Dermis microvascular lymphatic vessel endothelial cell (primary cell): ENCODE measurements around the gene P3R3URF. TPM values are rescaled to one million over a fixed set of nuclear protein-coding genes. Genes with fewer than 3 reads are reported as not detected.
"Not testable (repeated sequence)": the region's sequence is repeated elsewhere in the genome, so short reads cannot be mapped to it uniquely, and the experiment has no call there.

Experiments used
- DNase-seq, 2 donors: peaks; one replicate each; pipeline versions ENCODE4 v3.0.0 to v3.0.0-alpha.2; 2010; ENCODE audit warnings: low read depth in 2 of 2
- total RNA-seq: library from RNA; depleted of rRNA; stranded (reverse); fragments of >200 nt; gene quantifications from 2 replicates; pipeline ENCODE4 v1.2.1, GENCODE V29; 2014

Gene P3R3URF
- total RNA-seq = not detected in 2 replicates

DNA sequence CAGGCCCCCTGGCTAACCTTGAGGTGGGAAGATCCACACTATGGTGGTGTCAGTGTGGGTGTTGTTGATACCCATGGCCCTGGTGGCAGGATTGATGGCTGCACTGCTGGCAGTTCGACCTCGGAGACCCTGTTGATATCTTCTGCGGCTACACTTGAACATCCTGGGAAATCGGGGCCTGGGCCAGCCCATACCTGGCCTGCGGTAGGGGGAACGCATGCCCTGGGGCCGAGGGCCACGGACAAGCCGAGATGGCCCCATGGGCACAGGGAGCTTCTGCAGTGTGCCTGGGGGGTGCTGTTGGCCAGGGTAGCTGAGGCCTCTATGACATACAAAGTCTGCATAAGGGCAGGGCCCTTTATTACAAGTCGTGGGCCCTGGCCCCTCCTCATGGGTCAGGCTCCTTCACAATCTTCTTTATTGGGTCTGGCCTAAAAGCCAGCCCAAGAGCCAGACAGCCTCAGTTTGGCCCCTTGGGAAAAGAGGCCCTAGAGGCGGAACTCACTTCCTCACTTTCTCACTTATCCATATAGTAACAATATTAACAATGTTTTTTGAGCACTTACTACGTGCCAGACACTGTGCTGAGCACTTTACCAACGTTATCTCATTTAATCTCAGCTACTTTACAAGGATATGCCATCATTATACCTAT, at the start of gene P3R3URF:
Gene P3R3URF, minus strand, starts transcription at position 278 of the 655 bp plus-strand sequence. Its CDS starts 17 bp downstream, at position 261.
- no peak for DNase-seq

DNA sequence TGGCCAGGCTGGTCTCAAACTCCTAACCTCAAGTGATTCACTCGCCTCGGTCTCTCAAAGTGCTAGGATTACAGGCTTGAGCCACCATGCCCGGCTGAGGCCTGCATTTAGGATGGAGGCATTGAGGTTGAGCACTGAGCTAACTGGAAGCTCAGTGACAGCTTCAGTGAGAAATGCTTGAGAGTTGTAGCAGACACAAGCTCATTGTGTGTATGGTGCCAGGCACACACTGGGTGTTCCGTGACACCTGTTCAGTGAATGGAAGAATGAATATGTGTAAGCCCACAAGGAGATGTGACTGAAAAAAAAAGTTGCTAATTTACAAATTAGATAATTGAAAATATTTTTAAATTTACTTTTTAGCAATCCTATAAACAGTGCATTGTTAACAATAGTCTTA, 48.7 kb upstream of the P3R3URF start:
- no peak for DNase-seq

DNA sequence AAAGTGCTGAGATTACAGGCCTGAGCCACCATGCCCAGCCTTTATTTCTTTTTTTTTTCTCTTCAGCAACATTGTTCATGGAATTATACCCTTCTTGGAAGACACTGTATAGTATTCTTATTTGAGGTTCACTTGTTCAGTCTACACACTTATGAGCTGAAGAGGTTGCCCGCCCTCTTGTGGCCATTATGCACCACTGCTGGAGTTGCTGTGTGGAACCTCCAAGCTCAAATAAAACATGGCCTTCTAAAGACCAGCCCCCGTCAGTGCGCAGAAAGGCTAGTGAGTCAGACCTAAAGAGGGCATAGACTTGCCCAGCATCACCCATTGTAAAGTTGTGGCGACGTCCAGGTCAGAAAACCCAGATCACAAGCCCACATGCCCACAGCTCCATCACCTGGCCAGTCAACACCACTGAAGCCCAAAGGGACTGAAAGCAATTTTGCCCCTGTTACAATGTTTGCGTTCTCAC, 47.2 kb upstream of the P3R3URF start:
- DNase-seq = peak; percentile 68 to 90

DNA sequence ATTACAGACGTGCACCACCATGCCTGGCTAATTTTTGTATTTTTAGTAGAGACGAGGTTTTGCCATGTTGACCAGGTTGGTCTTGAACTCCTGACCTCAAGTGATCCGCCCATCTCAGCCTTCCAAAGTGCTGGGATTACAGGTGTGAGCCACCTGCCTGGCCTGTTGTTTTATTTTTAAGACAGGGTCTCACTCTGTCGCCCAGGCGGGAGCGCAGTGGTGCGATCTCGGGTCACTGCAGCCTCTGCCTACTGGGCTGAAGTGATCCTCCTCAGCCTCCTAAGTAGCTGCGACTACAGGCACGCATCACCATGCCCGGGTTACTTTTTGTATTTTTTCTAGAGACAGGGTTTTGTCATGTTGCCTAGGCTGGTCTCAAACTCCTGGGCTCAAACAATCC, 46.8 kb upstream of the P3R3URF start:
- not testable (repeated sequence) for DNase-seq

GRCh38 chr1:46221749-46222148, 45.5 kb upstream of the P3R3URF start:
- no peak for DNase-seq

DNA sequence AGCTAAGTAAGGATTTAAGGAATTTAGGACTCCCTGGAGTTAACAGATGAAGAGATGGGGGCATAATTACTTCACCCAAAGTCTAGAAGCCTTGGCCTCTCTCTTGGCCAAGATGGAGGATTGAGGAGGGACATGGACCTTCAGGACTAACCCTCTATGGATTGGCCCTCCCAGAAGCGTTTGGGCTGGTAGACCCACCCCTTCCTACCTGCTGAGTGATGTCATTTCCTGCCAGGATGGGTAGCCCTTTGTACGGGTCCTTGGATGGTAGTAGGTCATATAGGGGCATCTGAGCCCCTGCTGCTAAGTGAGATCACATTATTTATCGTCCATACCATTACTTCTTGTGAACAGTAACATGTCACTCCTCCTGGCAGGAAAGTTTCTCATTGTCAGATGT, 44.5 kb upstream of the P3R3URF start:
- DNase-seq = no peak

DNA sequence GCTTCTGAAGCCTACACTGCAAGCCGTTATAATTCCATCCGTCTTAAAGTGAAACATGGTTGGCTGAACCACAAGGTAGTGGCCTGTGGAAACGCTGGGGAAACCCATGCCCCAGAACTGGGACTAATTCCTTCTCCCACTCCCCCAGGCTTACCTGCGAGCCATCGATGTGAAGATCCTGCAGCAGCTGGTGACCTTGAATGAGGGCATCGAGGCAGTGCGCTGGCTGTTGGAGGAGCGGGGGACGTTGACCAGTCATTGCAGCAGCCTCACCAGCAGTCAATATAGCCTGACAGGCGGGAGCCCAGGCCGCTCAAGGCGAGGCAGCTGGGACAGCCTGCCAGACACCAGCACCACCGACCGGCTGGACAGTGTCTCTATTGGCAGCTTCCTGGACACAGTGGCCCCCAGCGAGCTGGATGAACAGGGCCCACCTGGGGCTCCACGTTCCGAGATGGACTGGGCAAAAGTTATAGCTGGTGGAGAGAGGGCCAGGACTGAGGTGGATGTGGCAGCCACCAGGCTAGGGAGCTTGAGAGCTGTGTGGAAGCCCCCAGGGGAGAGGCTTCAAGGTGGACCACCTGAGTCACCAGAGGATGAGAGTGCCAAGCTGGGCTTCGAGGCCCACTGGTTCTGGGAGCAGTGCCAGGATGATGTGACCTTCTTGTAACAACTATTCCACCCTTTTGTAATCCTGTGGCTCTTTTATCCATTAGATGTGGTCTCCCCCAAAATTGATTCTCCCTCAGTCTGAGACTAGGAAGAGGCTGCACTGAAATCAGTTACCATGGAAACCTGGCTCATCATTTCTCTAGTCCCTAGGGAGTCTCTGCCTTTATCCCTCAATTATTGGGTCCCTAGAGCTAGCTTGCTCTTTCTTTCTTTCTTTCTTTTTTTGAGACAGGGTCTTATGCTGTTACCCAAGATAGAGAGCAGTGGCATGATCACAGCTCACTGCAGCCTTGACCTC, 43.5 kb upstream of the P3R3URF start:
- DNase-seq = no peak

- DNase-seq = no peak
These were observed 42.2 kb upstream of the P3R3URF start for GRCh38 chr1:46218443-46218842.

- DNase-seq = no peak
These were observed 39.2 kb upstream of the P3R3URF start for GRCh38 chr1:46215504-46215903.

GRCh38 chr1:46211051-46211450, 34.8 kb upstream of the P3R3URF start:
- peak in 1 of 2 donors; percentile 19 for DNase-seq

- no peak for DNase-seq
These were observed 34.3 kb upstream of the P3R3URF start for GRCh38 chr1:46210561-46210960.

- DNase-seq = no peak
These were observed 30.1 kb upstream of the P3R3URF start for GRCh38 chr1:46206399-46206798.

GRCh38 chr1:46205791-46206190, 29.5 kb upstream of the P3R3URF start:
- no peak for DNase-seq

DNA sequence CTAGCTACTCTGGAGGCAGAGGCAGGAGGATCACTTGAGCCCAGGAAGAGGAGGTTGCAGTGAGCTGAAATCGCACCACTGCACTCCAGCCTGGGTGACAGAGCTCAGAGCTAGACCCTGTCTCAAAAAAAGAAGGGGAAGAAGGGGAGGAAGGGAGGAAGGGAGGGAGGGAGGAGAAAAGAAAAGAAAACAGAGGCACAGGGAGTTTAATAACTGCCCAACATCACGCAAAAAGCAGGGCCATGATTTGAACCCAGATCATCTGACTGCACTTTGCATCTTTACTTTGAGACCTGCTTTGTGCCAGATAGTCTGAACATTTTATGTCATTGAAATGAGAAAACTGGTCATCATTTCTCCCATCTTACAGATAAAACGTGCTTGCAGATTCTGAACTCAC, 28.9 kb upstream of the P3R3URF start:
- DNase-seq = no peak

GRCh38 chr1:46204406-46204742, 28.1 kb upstream of the P3R3URF start:
- DNase-seq = no peak

DNA sequence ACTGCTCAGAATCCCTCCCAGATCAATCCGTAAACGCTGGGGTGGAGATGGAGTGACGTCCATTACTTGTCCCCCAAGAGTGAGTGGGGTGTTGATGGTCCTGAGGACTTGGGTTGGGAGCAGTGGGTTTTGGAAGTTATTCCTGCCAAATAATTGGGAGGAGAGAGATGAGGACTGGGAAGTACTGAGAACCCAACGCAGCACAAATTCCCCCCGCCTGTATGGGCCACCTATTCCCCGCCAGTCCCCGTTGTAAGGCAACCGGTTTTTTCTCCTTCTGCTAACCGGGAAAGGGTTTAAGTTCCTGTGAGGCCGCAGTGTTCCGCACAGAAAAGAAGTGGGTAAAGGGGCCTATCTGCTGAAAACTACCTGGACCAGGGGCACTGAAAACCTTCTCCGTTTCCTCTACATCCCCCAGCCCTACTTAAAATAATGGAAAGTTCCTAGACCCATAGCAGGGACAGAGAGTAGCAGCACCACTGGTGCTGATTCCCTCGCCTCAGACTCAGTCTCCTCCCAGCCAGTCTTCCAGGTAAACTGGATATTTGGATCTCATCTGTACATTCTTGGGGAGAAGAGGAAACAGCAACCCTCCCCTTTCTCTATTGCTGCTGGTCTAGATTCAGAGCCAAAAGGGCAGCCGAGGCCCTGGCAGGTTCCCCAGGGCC, 27.6 kb upstream of the P3R3URF start:
- no peak for DNase-seq

- no peak for DNase-seq
These were observed 23.0 kb upstream of the P3R3URF start for GRCh38 chr1:46199233-46199749.

GRCh38 chr1:46197964-46198811, 21.9 kb upstream of the P3R3URF start, which contains the start of gene POMGNT1:
POMGNT1 (minus strand) TSS chr1:46198434; CDS start chr1:46197821, 613 bp downstream.
- peak in 1 of 2 donors; percentile 66 for DNase-seq

GRCh38 chr1:46197560-46197963, 21.3 kb upstream of the P3R3URF start:
- DNase-seq = no peak

GRCh38 chr1:46196609-46197008, 20.3 kb upstream of the P3R3URF start:
- no peak for DNase-seq
